GM12878 (cell line): Measurements from ENCODE around the gene ARHGAP27.
"Not testable (repeated sequence)": the region's sequence is repeated elsewhere in the genome, so short reads cannot be mapped to it uniquely, and the experiment has no call there.

Experiments
- CBX3 ChIP-seq: fragments of 200-600 bp; sonication (generic); IDR thresholded peaks from 2 replicates; pipeline ENCODE4 v1.6.1; 2016; ENCODE audit warnings: low read depth, borderline replicate concordance
- CEBPB ChIP-seq, 2 experiments: fragments of 150-350 bp in 1 of 2; IDR thresholded peaks; 2 replicates each; pipeline ENCODE4 v1.6.1; 2012 to 2014; ENCODE audit warnings: low read depth in 2 of 2, low read length in 2 of 2, borderline replicate concordance in 1 of 2, inconsistent platforms in 1 of 2
- CTCF ChIP-seq, 3 experiments: IDR thresholded peaks in 2 of 3; conservative IDR thresholded peaks in 1 of 3; 2 replicates each; pipeline ENCODE4 v1.5.1; 2011; ENCODE audit warnings: low read depth in 3 of 3, low read length in 3 of 3, mild to moderate bottlenecking in 3 of 3, control low read depth in 2 of 3, moderate library complexity in 2 of 3, inconsistent platforms in 1 of 3, mixed read lengths in 1 of 3; ENCODE audit not compliant: control insufficient read depth in 2 of 3, insufficient read depth in 1 of 3; ENCODE audit errors: extremely low read depth in 1 of 3
- EP300 ChIP-seq, 2 experiments: fragments of 150-350 bp in 1 of 2; IDR thresholded peaks; 2 replicates each; pipeline ENCODE4 v1.6.1; 2011 to 2012; ENCODE audit warnings: low read depth in 2 of 2, low read length in 2 of 2, borderline replicate concordance in 1 of 2, improper control_type of control experiment in 1 of 2, inconsistent platforms in 1 of 2; ENCODE audit not compliant: control insufficient read depth in 1 of 2
- EZH2 ChIP-seq: IDR thresholded peaks from 2 replicates; pipeline ENCODE4 v1.6.1; 2012; ENCODE audit warnings: low read depth, mild to moderate bottlenecking, control low read depth, inconsistent platforms, low read length, borderline replicate concordance; ENCODE audit not compliant: control insufficient read depth
- FOS ChIP-seq: IDR thresholded peaks from 3 replicates; pipeline ENCODE4 v1.6.1; 2011; ENCODE audit warnings: borderline replicate concordance; ENCODE audit not compliant: insufficient read length; ENCODE audit errors: extremely low read depth
- MTA2 ChIP-seq: fragments of 450-650 bp; IDR thresholded peaks from 2 replicates; pipeline ENCODE4 v1.6.1; 2016; ENCODE audit warnings: low read depth, mild to moderate bottlenecking, moderate library complexity
- NKRF ChIP-seq: fragments of 450-650 bp; conservative IDR thresholded peaks from 2 replicates; pipeline ENCODE4 v1.6.1; 2017; ENCODE audit warnings: mild to moderate bottlenecking, moderate library complexity
- PRDM15 ChIP-seq: fragments of 450-650 bp; formaldehyde crosslinking; IDR thresholded peaks from 2 replicates; pipeline ENCODE4 v1.4.0; 2020; ENCODE audit warnings: mild to moderate bottlenecking, moderate library complexity
- RFX5 ChIP-seq: IDR thresholded peaks from 2 replicates; pipeline ENCODE4 v1.6.1; 2011; ENCODE audit warnings: low read depth, low read length, improper control_type of control experiment
- TCF7 ChIP-seq: IDR thresholded peaks from 2 replicates; pipeline ENCODE4 v1.6.1; 2014; ENCODE audit warnings: antibody characterized with exemption, borderline replicate concordance
- YY1 ChIP-seq: IDR thresholded peaks from 2 replicates; pipeline ENCODE4 v1.6.1; 2011; ENCODE audit warnings: low read depth, mild to moderate bottlenecking, low read length

GRCh38 chr17:45444856-45445820 is 12.5 kb upstream of the ARHGAP27 start:
- TF ChIP-seq CTCF (IDR thresholded peaks at IDR 0.05 in 2 of 3, conservative IDR thresholded peaks at IDR 0.05 in 1 of 3; ENCODE audit: control insufficient read depth in 2 of 3, extremely low read depth in 1 of 3, insufficient read depth in 1 of 3, low read depth in 3 of 3, low read length in 3 of 3); MTA2; TCF7; EP300 (IDR thresholded peaks at IDR 0.05; ENCODE audit: borderline replicate concordance in 1 of 2, control insufficient read depth in 1 of 2, low read depth in 2 of 2, low read length in 2 of 2); PRDM15 (CRISPR knock-in tag); EZH2; CEBPB (IDR thresholded peaks at IDR 0.05; ENCODE audit: borderline replicate concordance in 1 of 2, low read depth in 2 of 2, low read length in 2 of 2); YY1; RFX5; CBX3; FOS; NKRF: not testable (repeated sequence)
